Stimulated activated CD8-positive, alpha-beta memory T cell treated with anti-CD3 and anti-CD28 coated beads, Interleukin-4, amount 100 ng/mL, for 1 hour (primary cell): ENCODE data around the gene BHLHA9.
A peak's percentile ranks its signal among the peaks of the same experiment; 100 is the strongest.
"Not testable (repeated sequence)": the region's sequence is repeated elsewhere in the genome, so short reads cannot be mapped to it uniquely, and the experiment has no call there.

Source experiments
- DNase-seq, 2 donors: peaks; one replicate each; pipeline ENCODE4 v3.0.0-alpha.2; 2020; ENCODE audit warnings: low read depth in 2 of 2, low spot score in 1 of 2

The BHLHA9 gene

DNA sequence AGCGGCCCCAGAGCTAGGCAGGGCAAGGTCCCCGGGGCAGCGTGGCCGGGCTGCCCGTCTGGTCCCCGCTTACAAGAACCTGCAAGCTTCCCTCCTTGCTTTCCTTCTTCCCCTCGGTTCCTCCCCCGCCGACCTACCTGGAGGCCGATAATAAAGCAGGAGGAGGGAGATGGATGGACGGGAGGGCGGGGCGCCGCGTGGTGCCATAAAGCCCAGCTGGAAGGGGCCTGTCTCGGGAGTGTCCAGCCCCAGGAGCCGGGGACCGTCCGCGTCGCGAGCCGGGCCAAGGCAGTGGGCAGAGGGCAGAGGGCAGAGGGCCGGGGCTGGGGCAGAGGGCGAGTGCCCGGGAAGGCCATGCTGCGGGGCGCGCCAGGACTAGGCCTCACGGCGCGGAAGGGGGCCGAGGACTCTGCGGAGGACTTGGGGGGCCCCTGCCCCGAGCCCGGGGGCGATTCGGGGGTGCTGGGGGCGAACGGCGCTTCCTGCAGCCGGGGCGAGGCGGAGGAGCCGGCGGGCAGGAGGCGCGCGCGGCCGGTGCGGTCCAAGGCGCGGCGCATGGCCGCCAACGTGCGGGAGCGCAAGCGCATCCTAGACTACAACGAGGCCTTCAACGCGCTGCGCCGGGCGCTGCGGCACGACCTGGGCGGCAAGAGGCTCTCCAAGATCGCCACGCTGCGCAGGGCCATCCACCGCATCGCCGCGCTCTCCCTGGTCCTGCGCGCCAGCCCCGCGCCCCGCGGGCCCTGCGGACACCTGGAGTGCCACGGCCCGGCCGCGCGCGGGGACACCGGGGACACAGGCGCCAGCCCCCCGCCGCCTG, at the start of gene BHLHA9:
TSS of gene BHLHA9 (plus strand) at position 235 of the 820 bp plus-strand sequence. CDS start at position 355, 120 bp downstream.
- no peak for DNase-seq

DNA sequence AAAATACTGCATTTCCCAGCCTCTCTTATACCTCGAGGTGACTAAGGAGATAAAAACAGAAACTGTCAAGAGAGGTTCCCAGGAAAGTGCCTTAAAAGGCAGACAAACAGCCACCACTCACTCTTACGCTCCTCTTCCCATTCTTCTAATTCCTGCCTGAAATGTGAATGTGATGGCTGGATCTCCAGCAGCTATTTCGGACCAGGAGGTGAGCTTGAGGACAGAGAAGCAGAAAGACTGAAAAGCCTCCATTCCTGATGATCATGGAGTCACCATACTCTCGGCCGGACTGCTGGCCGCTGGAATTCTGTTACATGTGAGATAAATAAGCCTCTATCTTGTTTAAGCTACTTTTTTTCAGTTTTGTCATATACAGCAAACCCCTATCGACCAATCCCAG, 49.0 kb upstream of the BHLHA9 start:
- no peak for DNase-seq

DNA sequence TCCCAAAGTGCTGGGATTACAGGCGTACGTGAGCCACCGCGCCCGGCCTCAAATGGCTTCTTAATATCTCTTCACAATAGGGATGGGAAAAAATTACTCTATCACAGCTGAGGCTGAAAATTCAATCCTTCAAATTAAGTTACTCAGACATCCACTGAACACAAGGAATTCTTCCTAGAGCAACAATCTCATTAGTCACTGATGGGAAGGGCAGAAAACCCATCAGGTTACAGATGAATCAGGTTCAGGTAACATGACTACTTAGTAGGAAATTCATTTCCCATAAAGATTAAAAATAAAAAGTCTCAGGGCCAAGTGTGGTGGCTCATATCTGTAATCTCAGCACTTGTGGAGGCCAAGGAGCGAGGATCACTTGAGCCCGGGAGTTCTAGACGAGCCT, 47.9 kb upstream of the BHLHA9 start:
- DNase-seq = no peak

DNA sequence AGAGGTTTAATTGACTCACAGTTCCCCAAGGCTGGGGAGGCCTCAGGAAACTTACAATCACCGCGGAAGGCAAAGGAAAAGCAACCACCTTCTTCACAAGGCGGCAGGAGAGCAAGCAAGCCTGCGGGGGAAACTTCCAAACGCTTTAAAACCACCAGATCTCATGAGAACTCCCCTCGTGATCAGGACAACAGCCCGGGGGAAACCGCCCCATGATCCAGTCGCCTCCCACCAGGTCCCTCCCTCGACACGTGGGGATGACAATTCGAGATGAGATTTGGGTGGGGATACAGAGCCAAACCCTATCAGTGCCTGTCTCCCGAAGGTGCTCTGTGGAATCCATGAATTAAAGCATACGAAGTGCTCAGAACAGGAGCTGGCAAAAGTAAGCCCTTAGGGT, 46.6 kb upstream of the BHLHA9 start:
- no peak for DNase-seq

DNA sequence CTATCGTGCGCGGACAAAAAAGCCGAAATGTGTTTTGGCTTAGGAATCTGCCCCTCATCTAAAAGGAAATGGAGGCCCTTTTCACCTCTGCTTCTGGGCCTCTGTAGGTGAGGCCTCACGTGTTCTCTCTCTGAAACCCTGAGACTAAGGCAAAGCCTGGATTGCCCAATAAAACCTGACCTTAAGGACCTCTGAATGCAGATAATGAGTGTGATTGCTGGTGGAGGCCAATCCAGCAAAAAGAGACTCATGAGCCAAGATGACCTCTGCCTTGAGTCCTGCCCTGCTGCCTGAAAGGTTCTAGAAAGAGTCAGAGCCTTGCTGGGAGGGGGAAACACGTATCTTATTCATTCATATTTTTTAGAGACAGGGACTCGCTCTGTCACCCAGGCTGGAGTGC, 45.9 kb upstream of the BHLHA9 start:
- DNase-seq = no peak

DNA sequence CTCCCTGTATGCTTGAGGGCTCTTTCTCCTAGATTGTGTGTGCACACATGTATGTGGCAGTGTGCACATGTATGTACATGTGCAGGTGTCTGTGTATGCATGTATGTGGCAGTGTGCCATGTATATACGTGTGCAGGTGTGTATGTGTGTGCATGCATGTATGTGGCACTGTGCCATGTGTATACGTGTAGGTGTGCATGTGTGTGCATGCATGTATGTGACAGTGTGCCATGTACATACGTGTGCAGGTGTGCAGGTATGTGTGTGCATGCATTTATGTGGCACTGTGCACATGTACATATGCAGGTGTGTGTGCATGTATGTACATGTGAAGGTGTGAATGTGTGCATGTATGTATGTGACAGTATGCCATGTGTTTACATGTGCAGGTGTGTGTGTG, 43.9 kb upstream of the BHLHA9 start:
- DNase-seq = no peak

DNA sequence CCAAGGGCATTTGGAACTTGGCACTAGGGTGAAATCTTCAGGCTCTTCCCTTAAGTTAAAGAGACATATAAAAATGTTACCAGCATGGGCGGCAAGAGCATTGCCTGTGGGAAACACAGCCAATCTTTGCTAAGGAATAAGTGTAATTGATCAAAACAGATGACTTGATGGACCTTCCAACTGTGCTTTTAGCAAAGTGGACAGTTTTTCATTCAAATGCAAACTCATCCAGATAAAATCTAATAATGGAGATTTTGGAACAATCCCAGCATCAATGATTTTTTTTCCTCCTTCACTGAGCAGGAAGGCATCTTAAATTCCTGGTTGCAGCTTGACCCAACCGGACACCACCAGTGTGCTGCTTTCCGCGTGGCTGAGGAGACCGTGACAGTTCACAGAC, 42.9 kb upstream of the BHLHA9 start:
- no peak for DNase-seq

DNA sequence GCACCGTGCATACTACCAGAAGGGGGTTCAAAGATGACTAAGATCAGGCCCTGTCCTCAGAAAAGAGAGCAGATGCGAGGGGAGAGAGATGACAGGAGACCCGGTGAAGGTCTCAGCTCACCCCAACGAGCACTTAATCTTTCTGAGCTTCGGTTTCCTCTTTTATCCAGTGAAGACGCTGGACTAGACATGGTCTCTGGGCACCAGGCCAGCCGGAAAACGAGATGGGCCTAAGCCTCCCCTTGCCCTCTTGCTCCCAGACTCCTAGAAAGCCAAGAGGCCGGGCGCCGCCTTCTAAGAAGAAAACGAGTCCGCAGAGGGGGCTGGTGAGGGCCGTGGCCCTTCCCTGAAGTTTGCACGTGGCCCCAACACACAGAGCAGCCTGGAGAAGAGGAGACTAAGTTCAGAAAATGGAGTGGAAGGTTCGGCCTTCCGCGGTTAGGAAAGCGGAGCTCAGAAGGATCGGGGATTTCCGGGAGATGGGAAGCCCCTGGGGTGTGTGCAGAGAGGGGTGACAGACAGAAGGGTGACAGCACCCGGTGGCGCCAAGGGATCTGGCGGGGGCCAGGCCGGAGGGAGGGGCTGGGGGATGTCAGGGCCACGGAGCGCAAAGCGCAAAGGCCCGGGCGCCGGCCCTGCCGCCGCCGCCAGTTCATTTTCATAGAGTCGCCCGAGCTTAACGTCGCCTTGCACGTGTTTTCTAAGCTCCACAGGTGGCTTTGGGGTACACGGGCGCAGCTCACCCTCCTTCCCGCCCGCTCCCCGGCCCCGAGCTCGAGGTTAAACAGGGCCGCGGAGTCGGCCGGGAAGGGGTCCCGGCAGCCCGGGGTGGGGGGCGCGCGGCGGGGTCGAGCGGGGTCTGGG, 42.1 kb upstream of the BHLHA9 start:
- no peak for DNase-seq

DNA sequence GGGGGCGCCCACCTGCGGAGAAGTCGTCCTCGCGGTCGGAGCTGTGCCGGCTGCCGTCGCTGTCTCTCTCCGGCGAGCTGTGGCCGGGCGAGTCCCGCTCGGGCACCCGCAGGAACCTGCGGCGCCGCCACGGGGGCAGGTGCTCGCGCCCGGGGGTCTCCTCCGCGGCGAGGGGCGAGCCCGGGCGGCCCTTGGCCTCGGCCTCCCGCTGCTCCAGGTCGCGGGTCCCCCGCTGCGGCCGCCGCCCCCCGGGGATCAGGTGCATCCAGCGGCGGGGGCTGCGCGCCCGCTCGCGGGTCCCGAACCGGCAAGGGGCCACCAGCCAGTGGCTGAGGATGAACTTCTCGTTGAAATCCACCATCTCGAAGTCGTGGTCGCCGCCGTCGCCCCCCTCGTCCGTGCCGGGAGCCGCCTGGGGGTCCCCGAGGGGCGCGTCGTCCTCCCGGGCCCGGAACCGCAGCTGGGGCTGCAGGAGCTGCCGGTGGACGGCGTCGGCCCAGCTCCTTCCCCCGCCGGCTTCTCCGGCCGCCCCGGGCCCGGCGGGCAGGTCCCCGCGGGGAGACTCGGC, 41.4 kb upstream of the BHLHA9 start:
- DNase-seq = no peak

DNA sequence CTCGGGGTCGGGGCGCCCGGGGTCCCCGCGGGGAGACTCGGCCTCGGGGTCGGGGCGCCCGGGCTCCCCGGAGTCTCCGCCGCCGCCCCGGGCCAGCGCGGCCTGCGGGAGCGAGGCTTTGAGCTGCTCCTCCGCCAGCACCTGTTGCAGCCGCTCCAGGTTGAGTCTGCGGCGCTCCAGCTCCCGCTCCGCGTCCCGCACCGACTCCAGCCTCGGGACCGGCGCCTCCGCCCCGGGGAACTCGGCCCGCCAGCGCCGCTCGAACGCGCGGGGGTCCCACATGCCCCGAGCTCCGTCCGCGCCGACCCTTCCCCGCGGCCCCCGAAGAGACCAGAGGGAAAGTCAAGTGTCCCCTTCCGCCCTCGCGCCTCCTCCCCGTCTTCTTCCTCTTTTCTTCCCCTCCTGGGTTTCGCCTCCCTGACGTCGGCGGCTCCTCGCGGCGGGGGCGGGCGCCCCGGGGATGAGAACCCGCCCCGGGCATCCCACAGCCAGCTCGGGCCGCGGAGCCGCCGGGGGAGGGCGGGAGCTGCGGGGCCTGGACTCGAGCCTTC, 40.8 kb upstream of the BHLHA9 start:
- DNase-seq = peak in 1 of 2 donors; percentile 21

DNA sequence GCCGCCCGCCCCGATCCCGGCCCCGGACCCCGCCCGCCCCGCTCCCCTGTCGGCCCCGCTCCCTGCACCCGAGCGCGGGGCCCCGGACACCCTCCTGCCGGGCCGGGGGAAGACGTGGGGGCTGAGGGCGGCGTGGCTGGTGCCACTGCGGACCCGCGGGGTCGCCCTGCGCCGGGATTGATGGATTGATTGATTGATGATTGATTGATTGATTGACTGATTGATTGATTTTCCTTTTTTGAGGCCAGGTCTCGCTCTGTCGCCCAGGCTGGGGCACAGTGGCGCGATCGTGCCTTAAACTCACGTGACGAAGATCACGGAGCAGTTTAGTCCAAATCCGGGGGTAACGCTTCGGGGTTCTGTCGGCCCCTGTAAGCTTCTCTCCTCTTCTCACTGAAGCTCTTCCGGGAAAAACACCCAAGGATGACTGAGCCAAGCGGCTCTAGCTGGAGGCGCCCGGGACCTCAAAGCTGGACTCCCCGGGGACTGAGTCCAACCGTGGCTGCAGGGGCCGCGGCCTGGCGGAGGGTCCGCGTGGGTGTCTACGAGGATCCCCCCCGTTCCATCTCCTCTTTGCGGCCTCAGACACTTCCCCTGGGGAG, 40.2 kb upstream of the BHLHA9 start:
- DNase-seq = no peak

DNA sequence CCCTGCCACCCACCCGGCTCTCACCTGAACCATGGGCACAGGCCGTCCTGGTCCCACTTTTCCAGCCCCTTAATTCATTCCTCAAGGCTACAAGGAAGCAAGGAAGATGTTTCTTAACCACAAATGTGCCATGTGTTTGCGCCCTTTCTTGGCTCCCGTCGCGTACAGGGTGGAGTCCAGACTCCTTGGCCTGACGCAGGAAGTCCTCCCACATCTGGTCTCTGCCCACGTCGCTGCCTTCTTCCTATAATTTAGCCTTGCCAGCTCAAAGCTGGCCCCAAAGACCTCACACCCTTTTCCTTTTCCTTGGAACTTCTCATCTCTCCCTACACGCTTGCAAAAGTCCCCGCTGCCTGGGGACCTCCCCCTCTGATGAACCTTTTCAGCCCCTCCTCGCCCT, 38.8 kb upstream of the BHLHA9 start:
- DNase-seq = no peak

DNA sequence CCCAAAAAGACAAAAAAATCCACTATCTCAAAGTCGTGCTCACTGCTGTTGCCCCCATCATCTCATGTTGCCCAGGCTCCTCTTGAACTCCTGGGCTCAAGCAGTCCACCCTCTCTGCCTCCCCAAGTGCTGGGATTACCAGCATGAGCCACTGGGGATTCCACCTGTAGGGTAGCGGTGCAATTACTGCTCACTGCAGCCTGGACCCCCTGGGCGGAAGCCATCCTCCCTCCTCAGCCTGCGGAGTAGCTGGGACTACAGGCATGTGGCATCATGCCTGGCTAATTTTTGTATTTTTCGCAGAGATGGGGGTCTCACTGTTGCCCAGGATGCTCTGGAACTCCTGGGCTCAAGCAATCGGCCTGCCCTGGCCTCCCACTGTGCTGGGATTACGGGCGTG, 37.9 kb upstream of the BHLHA9 start:
- DNase-seq = no peak

DNA sequence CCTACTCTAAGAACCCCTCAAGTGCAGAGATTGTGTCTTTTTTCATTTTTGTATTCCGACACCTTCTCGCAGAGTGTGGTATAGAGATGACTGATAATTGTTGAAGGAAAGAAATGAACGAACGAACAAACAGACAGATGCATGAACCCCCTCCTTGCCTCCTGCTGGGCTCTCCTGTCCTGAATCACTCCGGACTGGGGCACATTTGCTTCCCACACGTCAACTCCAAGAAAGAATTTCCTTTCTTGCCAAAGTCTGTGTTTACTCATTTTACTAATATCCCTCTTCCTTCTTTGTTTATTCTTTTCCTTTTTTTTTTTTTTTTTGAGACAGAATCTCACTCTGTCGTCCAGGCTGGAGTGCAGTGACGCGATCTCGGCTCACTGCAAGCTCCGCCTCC, 37.5 kb upstream of the BHLHA9 start:
- no peak for DNase-seq

DNA sequence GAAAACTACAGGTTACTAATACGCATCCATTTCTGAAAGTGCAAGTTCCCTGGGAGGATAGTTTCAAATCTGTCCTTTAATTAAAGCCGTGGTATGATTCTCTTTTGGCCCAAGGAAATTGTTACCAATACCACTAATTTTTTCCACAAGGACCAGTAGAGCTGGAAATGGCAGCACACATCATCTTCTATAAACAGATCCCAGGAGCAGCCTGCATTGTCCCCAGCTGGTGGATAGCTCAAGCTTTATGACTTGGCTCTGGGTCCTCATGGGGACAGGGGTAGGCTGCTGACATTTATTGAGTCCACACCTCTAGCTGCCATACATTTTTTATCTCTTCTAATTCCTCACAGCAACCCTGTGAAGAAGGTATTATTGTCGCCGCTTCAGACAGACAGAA, 35.8 kb upstream of the BHLHA9 start:
- no peak for DNase-seq

DNA sequence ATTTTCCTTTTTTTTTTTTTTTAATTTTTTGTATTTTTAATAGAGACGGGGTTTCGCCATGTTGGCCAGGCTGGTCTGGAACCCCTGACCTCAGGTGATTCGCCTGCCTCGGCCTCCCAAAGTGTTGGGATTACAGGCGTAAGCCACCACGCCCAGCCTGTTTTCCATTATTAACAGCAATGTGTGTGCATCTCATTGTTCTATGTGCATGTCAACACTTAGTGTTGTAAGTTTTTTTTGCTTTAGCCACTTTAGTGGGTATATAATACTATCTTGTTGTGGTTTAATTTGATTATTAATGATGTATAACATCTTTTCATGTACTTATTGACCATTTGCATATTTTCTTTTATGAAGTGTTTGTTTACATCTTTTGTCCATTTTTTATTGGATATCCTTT, 32.8 kb upstream of the BHLHA9 start:
- DNase-seq = no peak

DNA sequence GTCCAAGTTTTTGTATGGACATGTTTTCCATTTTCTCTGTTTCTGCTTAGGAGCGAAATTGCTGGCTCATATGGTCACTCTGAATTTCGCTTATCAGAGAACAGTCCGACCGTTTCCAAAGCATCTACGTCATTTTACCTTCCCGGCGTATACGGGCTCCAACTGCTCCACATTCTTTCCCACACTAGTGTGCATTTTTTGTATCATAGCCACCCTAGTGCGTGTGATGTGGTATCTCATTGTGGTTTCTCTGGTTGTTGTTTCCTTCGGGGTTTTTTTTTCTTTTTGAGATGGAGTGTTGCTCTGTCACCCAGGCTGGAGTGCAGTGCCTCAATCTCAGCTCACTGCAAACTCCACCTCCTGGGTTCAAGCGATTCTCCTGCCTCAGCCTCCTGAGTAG, 31.0 kb upstream of the BHLHA9 start:
- no peak for DNase-seq

DNA sequence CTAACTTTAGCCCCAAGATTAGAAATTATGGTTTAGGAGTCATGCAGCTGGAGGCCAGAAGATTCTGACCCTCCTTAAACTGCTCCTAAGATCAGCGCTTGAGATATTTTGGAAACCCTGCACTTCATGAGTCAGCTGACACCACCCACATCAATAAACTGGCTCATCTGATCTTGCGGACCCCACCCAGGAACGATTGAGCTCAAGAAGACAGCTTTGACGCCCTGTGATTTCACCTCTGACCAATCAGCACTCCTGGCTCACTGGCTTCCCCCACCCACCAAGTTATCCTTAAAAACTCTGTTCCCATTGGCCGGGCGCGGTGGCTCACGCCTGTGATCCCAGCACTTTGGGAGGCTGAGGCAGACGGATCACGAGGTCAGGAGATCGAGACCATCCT, 29.8 kb upstream of the BHLHA9 start:
- not testable (repeated sequence) for DNase-seq

DNA sequence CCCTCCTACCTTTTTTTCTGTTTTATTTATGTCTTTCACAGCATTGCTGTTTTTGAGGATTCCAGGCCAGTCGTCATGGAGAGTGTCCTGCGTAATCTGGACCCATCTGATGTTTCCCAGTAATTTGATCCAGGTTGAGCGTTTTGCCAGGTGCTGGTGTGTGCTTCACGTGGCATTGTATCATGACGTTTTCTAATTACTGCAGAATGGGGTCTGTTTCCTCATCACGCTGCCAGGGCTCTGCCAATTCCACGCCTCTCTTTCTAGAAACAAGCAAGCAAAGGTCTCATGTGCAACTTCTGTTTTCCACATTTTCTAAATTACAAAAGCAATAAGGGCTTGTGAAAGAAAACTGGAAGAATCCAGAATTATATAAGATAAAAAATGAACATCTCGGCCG, 28.3 kb upstream of the BHLHA9 start:
- DNase-seq = no peak

DNA sequence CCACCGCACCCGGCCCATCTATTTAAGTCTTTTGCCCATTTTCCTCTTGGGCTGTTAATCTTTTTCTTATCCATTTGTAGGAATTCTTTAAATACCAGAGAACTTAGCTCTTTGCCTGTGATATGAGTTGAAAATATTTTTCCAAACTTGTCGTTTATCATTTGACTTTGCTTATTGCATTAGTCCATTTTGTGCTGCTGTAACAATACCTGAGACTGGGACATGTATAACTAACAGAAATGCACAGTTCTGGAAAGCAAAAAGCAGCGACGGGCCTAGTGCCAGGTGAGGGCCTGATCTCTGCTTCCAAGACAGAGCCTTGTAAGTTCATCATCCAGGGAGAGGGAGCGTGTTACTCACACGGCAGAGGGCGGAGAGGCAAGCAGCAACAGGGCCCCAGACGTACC, 25.6 kb upstream of the BHLHA9 start:
- no peak for DNase-seq

DNA sequence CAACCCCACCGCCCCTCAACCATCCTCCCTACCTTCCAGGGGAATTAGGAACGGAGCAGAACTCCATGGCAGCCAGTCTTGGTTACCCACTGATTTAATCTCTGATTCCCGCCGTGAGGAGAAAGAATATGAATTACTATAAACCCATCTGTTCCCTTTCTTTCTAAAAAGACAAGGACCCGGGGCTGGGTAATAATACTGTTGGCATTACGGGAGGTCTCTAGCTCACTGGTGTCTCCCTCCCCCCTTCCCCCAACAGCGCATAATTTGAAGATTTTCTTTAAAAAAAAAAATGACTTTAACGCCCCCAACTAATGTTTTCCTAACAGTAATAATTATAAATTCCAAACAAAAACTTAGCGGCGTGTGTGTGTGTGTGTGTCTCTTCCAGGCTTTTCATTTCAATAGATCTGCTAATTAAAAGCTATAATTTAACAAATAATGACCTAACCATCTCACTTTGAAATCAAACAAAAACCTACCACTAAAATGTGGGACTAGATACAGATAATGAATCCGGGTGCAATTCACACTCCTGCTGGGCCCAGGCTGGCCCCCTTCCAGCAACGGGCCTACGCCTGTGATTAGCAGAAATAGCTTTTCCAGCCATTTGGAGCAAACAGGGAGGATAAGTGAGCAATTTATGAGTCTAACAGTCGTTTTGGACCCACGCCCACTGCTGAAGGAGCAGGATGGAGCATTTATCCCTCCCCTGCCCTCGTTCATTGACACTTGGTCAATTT, 18.2 kb upstream of the BHLHA9 start:
- no peak for DNase-seq
